ENCODE measurements around the gene ASRGL1. TPM values are rescaled to one million over a fixed set of nuclear protein-coding genes. Genes with fewer than 3 reads are reported as not detected.

The ASRGL1 gene
- polyA plus RNA-seq, 1 experiment: 0.58 TPM

DNA sequence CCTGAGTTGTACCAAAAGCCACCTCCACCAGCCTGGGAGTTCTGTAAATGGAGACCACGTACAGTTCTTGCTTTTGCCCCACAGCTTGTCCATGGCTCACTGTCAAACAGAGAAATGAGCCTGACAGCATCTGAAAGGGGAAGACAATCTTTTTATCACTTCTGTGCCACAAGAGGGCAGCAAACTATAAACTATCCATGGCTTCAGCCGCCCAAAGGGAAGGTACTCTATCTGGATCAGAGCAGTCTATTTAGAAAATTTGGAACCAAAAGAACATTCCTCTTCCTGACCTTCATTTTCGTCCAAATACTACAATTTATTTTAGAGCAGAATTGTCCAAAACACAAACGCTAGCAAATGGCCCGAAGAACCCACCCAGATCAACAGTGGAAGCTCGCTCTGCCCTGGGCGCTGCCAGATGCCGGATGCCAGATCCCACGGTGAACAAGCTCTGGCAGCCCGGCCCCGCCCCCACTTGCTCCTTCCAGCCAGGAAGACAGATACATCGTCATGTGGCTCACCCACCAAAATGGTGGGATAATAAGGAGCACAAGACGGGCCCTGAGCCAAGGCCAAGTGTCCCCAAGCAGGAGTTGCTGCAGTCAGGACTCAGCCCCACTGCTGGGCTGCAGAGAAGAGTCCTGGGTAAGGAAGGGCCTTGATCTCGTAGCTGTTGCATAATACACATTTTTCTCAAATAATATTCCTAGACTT lies 57.7 kb downstream of the ASRGL1 start:
- Histone ChIP-seq H3K27me3 (ENCODE audit: control insufficient read depth, insufficient read depth, low read length) (peaks cover 6% of the 10 kb centered on the region), H3K4me3 (ENCODE audit: low read depth, low read length) (peak overlapping the region; percentile 13; the same call in 1 of the 2 replicates), H3K36me3 (ENCODE audit: control insufficient read depth, insufficient read depth, low read length) (no peaks in the 10 kb centered on the region)
- TF ChIP-seq, protein P1, sequence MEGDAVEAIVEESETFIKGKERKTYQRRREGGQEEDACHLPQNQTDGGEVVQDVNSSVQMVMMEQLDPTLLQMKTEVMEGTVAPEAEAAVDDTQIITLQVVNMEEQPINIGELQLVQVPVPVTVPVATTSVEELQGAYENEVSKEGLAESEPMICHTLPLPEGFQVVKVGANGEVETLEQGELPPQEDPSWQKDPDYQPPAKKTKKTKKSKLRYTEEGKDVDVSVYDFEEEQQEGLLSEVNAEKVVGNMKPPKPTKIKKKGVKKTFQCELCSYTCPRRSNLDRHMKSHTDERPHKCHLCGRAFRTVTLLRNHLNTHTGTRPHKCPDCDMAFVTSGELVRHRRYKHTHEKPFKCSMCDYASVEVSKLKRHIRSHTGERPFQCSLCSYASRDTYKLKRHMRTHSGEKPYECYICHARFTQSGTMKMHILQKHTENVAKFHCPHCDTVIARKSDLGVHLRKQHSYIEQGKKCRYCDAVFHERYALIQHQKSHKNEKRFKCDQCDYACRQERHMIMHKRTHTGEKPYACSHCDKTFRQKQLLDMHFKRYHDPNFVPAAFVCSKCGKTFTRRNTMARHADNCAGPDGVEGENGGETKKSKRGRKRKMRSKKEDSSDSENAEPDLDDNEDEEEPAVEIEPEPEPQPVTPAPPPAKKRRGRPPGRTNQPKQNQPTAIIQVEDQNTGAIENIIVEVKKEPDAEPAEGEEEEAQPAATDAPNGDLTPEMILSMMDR (IDR thresholded peaks at IDR 0.05; ENCODE audit: insufficient read depth, low read depth, low read length): peak; percentile 56
- POLR2A ChIA-PET: interaction anchor here (0.6 to 1.0 kb wide), 2 partner anchors 147 to 295 kb away, joined by 3 read pairs; no protein-coding TSS in a partner anchor
- CTCF ChIA-PET: interaction anchor here (0.5 to 8.6 kb wide), 48 partner anchors 8 to 481 kb away, joined by 3 to 95 read pairs (median 4); partner anchors contain the start of genes AHNAK, B3GAT3, EEF1G and MTA2
- DNase-seq (ENCODE audit: low read depth): peak; percentile 41

DNA sequence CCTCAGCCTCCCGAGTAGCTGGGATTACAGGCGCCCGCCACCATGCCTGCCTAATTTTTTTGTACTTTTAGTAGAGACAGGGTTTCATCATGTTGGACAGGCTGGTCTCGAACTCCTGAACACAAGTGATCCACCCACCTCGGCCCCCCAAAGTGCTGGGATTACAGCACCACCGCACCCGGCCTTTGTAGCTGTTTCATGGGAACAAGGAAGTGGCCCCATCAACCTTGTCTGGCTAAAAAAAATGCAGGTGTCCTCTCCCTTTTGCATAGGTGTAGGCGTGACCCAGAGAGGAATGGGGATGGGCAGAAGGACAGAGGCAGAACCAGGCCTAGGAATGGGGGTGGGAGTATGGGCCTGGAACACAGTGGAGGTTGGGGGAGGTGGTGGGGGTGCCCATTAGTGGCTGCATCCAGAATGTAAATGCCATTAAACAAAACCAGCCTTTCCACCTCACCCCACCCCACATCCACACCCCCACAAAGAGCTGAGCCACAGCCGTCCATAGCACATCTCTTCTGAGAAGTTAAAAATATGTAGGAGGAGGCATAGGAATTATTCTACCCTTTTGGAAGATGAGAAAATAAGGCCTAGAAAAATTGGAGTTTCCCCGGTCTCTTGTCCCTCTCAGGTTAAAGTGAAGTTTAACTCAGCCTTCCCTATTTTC lies 58.8 kb downstream of the ASRGL1 start:
- no peaks in the 10 kb centered on the region for H3K36me3 ChIP-seq (ENCODE audit: control insufficient read depth, insufficient read depth, low read length)
- TF ChIP-seq, protein P1 (IDR thresholded peaks at IDR 0.05; ENCODE audit: insufficient read depth, low read depth, low read length): no peak
- H3K27me3 ChIP-seq (ENCODE audit: control insufficient read depth, insufficient read depth, low read length): peaks cover 2% of the 10 kb centered on the region
- no peak overlapping the region for H3K4me3 ChIP-seq (ENCODE audit: low read depth, low read length)
- ChIA-PET CTCF (interaction anchor here (0.5 to 8.6 kb wide), 30 partner anchors 10 to 468 kb away, joined by 3 to 95 read pairs (median 7); partner anchors contain the start of genes AHNAK, B3GAT3, EEF1G and MTA2), POLR2A (no interaction called here)
- DNase-seq (ENCODE audit: low read depth): no peak

DNA sequence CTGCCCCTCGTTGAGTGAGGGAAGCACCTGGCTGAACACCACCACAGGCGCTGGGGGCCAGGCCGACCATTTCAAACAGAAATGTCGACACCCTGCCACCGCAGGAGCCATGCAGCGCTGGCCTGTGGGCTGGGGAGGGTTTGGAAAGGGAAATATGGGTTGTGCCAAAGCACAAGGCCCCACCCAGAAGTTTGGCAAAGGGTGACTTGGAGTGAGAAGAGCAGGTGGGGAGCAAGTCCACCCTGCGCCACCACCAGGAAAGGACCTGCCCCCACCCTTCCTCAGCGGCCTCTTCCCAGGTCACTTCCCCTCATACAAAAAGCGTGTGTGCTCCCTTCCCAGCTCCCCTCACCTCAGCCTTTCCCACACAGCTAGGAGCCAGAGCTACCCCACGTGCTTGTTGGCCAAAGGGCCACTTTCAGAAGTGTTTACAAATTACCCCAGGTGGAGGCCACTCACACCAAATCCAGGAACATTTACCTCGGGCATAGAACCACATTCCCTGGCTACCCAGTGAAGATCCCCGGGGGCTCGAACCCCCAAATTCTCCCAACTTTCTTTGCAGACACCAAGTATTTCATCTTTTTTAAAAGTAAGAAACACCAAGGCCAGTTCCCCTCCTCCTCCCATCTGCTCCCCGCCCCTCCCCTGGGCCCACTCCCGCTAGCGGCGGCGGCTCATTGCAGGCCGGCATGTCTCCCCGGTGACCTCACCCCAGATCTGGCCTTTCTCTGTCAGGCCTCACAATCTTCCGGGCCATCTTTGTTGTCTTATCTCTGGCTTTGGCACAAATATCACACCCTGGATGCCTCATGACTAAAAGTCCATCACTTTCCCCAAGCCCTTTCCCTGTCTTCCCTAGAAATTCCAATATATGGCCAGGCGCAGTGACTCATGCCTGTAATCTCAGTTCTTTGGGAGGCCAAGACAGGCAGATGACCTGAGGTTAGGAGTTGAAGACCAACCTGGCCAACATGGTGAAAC lies 61.1 kb downstream of the ASRGL1 start:
- ChIA-PET CTCF (interaction anchor here (0.6 to 8.6 kb wide), 5 partner anchors 8 to 283 kb away, joined by 3 to 95 read pairs (median 23); partner anchors contain the start of gene AHNAK), POLR2A (interaction anchor here (0.6 kb wide), 1 partner anchor 110 kb away, joined by 3 read pairs; no protein-coding TSS in a partner anchor)
- no peaks in the 10 kb centered on the region for H3K27me3 ChIP-seq (ENCODE audit: control insufficient read depth, insufficient read depth, low read length)
- H3K36me3 ChIP-seq (ENCODE audit: control insufficient read depth, insufficient read depth, low read length): no peaks in the 10 kb centered on the region
- peak; percentile 23 for DNase-seq (ENCODE audit: low read depth)
- TF ChIP-seq, protein P1 (IDR thresholded peaks at IDR 0.05; ENCODE audit: insufficient read depth, low read depth, low read length): no peak
- H3K4me3 ChIP-seq (ENCODE audit: low read depth, low read length): no peak overlapping the region

DNA sequence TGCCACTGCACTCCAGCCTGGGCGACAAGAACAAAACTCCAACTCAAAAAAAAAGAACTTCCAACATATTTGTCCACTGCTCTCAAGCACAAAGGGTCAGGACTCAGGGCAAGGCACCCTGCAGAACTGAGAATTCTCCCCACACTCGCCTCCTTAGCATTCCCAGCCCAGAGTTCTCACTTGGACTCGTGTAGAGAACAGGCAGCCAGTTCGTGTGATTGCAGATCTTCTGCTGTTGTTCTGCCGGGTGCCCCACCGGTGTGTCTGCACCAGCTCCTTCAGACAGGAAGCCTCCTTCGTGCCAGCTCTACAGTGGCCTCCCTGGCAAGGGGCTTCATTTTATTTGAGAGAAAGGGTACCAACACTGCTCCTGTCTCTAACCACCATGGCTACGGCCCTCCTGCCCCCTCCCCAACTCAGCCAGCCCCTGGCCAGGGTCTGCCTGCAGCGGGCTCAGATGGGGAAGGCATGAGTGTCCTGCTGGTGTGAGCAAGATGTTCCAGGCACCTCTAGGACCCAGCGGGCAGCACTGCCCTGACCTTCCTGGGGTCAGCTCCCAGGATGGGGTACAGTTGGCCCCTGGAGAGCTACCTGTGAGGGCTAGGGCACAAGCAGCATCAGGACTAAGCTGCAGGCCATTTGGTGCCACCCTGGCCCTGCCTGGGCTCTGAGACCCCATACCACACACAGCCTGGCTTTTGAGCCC lies 62.1 kb downstream of the ASRGL1 start:
- no peaks in the 10 kb centered on the region for H3K27me3 ChIP-seq (ENCODE audit: control insufficient read depth, insufficient read depth, low read length)
- TF ChIP-seq, protein P1 (IDR thresholded peaks at IDR 0.05; ENCODE audit: insufficient read depth, low read depth, low read length): no peak
- no peak overlapping the region for H3K4me3 ChIP-seq (ENCODE audit: low read depth, low read length)
- H3K36me3 ChIP-seq (ENCODE audit: control insufficient read depth, insufficient read depth, low read length): no peaks in the 10 kb centered on the region
- POLR2A ChIA-PET: interaction anchor here (1.3 kb wide), 1 partner anchor 140 kb away, joined by 3 read pairs; no protein-coding TSS in a partner anchor
- DNase-seq (ENCODE audit: low read depth): no peak
- CTCF ChIA-PET: interaction anchor here (1.3 to 8.6 kb wide), 6 partner anchors 9 to 161 kb away, joined by 3 to 95 read pairs (median 14); partner anchors contain the start of gene AHNAK

Data from BJ (cell line).